GM10266 (cell line): ENCODE data around the gene ATOSA.

ENCODE experiments used
- DNase-seq: peaks from one replicate; pipeline ENCODE4 v3.0.0; 2012; ENCODE audit errors: extremely low spot score
- TF ChIP-seq, protein P1 (sequence below): IDR thresholded peaks from 2 replicates; pipeline ENCODE4 v1.5.1; 2012; ENCODE audit warnings: mild to moderate bottlenecking, low read depth; ENCODE audit not compliant: control insufficient read depth, insufficient read depth; ENCODE audit errors: missing control alignments

Gene ATOSA

DNA sequence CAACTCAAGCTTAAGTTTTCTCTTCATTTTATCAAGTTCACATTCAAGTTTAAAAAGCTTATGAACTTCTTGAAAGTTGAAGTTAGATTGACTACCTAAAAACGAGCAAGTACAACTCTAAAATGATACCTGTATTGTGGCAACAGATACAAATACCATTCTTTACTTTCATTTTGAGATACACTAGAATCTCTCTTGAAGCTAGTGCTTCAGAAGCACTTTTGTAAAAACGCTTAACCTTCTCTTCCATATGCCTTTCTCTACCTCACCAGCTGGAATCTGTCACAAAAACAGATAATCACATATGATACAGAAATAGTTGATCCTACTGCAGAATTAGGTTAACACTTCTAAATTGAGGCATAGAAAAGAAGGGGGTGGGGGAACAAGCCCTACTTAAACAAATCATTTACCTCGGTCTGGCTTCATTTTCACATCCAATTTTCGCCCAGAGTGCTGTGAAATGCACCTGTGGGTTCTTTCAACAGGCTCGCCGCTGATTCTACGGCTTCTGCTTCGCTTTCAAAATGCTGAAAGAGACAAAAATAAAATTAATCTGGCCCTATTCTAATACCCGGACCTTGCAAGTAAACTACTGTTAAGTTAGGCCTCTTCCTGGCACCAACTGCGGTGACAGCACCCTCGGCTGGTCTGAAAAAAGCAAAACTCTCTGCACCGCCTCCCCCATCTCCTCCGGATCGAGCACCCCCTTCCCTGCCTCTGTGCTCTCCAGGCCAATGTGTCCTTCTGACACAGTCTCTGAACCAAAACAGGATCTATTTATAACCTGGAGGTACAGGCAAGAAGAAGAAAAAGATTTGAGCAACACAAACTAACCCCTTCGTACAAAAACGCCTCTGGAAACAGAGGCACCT lies 1.4 kb downstream of the ATOSA start:
- DNase-seq, result peak; percentile 45
- TF ChIP-seq, protein P1, sequence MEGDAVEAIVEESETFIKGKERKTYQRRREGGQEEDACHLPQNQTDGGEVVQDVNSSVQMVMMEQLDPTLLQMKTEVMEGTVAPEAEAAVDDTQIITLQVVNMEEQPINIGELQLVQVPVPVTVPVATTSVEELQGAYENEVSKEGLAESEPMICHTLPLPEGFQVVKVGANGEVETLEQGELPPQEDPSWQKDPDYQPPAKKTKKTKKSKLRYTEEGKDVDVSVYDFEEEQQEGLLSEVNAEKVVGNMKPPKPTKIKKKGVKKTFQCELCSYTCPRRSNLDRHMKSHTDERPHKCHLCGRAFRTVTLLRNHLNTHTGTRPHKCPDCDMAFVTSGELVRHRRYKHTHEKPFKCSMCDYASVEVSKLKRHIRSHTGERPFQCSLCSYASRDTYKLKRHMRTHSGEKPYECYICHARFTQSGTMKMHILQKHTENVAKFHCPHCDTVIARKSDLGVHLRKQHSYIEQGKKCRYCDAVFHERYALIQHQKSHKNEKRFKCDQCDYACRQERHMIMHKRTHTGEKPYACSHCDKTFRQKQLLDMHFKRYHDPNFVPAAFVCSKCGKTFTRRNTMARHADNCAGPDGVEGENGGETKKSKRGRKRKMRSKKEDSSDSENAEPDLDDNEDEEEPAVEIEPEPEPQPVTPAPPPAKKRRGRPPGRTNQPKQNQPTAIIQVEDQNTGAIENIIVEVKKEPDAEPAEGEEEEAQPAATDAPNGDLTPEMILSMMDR, result peak; percentile 32

DNA sequence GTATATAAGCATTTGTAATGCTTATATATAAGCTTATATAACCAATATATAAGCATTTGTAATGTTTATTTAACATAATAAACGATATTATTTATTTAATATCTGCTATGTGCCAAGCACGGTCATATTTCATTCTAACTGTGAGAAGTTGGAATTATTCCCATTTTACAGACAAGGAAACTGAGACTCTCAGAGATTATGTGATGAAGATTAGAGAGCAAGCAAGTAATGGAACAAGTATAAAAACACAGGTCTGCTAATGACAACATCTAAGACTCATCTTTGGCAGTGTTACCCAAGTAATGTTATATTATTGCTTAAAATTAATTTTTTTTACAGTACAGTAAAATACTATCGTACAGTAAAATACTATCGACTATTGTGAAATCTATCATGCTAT lies 4.4 kb downstream of the ATOSA start:
- no peak for DNase-seq
- TF ChIP-seq, protein P1, result no peak

DNA sequence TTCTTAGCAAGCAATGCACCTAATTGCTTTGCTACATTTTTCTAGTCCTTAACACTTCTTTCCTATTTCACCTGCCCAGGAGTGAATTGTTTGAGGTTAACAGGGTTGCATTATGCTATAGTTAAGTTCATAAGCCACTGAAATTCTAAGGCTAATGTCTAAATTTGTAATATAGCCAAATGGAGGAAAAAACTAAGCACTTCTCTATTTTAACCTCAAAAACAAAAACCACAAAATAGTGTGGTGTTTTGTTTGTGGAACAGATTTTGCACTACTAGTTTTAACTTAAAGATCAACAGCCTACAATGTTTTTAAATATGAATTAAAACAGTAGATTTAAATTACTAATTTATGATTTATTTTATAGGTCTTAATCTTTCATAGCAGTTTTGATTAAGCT lies 5.5 kb downstream of the ATOSA start:
- no peak for DNase-seq
- TF ChIP-seq, protein P1, result no peak

DNA sequence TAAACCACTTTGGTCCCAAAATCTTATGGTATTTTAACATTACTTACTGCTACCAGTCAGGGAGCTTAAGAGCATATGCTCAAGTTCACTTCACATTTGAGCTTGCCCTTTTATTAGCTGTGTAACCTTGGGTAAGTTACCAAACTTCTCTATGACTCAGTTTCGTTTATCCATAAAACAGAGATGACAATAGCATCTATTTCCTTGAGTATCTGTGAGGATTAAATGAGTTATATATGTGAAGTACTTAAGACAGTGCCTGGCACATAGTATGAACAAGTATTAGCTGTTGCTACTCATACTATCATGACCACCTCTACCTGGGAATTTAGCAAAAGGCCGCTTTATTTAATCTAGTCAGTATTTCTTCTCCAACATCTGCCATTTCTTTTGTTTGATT lies 5.9 kb downstream of the ATOSA start:
- TF ChIP-seq, protein P1, result no peak
- no peak for DNase-seq

DNA sequence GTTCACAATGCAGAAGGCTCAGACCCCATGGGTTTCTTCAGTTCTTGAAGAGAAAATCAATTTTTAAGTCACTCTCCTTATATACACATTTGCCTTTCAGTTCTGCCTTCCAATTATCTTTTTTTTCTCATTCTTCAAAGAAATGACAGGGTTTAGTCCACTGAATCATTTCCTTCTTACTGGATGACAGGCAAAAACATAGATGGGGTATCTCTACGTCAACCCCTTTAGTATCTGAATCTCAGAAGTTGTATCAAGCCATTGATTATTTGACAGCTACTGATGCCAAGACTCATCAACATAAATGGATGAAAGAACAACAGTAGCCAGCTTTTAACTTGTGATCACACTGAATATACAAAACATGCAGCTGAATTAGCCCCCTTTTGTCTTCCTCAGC lies 6.5 kb downstream of the ATOSA start:
- TF ChIP-seq, protein P1, result no peak
- DNase-seq, result no peak

DNA sequence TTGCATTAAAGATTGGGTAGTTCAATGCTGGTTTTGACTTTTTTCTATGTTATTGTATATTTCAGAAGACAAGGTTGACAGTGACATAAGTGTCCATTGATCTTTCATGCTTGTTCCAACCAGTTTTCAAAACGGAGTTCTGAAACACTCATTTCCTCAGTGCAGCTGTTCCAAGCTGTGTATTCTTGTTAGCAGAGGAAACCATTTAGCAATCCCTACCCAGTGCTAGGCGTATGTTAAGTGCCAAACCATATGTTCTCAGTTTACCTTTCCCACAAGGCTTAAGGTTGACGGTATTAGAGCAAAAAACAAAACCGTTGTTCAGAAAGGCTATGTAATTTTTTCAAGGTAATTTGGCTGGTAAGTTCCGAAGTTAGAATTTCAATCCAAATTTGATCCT lies 9.1 kb downstream of the ATOSA start:
- TF ChIP-seq, protein P1, result no peak
- no peak for DNase-seq

DNA sequence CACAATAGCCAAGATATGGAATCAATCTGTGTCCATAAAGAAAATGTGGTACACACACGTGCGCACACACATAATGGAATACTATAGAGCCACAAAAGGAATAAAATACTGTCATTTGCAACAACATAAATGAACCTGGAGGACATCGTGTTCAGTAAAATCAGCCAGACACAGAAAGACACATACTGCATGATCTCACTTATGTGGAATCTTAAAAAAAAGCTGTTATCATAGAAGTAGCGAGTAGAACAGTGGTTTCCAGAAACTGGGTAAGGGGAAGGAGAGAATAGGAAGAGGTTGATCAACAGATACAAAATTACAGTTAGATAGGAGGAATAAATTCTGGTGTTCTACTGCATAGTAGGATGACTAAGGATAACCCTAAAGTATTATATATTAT lies 11.1 kb downstream of the ATOSA start:
- DNase-seq, result no peak
- TF ChIP-seq, protein P1, result no peak
